Activated CD8-positive, alpha-beta memory T cell treated with anti-CD3 and anti-CD28 coated beads for 1 hour (primary cell): Measurements from ENCODE around the gene YDJC.
"Not testable (repeated sequence)": the region's sequence is repeated elsewhere in the genome, so short reads cannot be mapped to it uniquely, and the experiment has no call there.

Source experiments
- DNase-seq, 2 donors: peaks; one replicate each; pipeline ENCODE4 v3.0.0-alpha.2; 2020; ENCODE audit warnings: low read depth in 1 of 2; ENCODE audit errors: extremely low read depth in 1 of 2

YDJC gene

GRCh38 chr22:21582801-21583740 is 46.8 kb downstream of the YDJC start:
- DNase-seq, result no peak

GRCh38 chr22:21581009-21581713 is 48.7 kb downstream of the YDJC start:
- not testable (repeated sequence) for DNase-seq

DNA sequence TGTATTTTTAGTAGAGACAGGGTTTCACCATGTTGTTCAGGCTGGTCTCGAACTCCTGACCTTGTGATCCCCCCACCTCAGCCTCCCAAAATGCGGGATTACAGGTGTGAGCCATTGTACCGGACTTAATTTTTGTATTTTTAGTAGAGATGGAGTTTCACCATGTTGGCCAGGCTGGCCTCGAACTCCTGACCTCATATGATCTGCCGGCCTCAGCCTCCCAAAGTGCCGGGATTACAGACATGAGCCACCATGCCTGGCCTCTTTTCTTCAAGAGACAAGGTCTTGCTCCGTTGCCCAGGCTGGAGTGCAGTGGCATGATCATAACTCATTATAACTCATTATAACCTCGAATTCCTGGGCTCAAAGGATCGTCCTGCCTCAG is 49.2 kb downstream of the YDJC start:
- not testable (repeated sequence) for DNase-seq

DNA sequence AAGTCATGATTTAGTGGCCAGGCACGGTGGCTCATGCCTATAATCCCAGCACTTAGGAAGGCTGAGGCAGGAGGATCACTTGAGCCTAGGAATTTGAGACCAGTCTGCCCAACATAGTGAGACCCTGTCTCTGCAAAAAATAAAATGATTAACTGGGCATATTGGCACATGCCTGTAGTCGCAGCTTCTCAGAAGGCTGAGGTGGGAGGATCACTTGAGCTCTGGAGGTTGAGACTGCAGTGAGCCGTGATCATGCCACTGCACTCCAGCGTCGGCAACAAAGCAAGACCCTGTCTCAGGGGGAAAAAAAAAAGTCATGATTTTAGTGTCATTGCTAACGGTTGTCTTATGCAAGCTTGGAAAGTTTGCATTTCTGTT is 50.4 kb downstream of the YDJC start:
- no peak for DNase-seq
